ENCODE measurements around the gene ULK2.

GRCh38 chr17:19768046-19768782, 99.5 kb downstream of the ULK2 start:
- TF ChIP-seq CTCF (IDR thresholded peaks at IDR 0.05; ENCODE audit: insufficient read depth, low read length, poor library complexity, severe bottlenecking) (no peak), EZH2phosphoT487 (conservative IDR thresholded peaks at IDR 0.05; ENCODE audit: low read length) (no peak)

Measured in SU-DHL-6 (cell line).